ENCODE results near the gene KIRREL3. TPM values are rescaled to one million over a fixed set of nuclear protein-coding genes. Genes with fewer than 3 reads are reported as not detected.

Gene KIRREL3
- total and polyA plus RNA-seq, 4 donors = 0.02 to 0.71 (median 0.15) TPM; not detected in 1

DNA sequence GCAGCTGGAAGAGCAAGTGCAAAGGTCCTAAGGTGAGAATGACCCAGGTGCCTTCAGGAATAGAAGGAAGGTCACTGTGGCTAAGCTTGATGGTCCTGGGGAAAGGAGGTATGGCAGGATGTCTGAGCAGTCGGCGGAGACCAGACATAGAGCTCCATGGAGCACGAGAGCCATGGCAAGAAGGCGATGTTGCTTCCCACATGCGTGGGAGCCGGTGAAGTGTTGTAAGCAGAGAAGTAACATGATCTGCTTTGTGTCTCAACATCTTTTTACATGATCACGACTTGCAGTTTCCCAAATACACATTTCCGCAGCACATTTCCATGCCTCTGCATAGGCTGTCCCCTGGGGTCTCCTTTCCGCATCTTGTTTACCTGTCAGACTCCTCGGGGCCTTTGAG is 231.9 kb downstream of the KIRREL3 start:
- DNase-seq (no peak), ATAC-seq (ENCODE audit: insufficient read depth, low FRiP score) (no peak)
- no peak overlapping the region for H3K4me3 ChIP-seq
- TF ChIP-seq, protein P1, sequence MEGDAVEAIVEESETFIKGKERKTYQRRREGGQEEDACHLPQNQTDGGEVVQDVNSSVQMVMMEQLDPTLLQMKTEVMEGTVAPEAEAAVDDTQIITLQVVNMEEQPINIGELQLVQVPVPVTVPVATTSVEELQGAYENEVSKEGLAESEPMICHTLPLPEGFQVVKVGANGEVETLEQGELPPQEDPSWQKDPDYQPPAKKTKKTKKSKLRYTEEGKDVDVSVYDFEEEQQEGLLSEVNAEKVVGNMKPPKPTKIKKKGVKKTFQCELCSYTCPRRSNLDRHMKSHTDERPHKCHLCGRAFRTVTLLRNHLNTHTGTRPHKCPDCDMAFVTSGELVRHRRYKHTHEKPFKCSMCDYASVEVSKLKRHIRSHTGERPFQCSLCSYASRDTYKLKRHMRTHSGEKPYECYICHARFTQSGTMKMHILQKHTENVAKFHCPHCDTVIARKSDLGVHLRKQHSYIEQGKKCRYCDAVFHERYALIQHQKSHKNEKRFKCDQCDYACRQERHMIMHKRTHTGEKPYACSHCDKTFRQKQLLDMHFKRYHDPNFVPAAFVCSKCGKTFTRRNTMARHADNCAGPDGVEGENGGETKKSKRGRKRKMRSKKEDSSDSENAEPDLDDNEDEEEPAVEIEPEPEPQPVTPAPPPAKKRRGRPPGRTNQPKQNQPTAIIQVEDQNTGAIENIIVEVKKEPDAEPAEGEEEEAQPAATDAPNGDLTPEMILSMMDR (IDR thresholded peaks at IDR 0.05; ENCODE audit: control extremely low read depth, extremely low read depth) = no peak
- WGBS, 2 donors = 91 to 93% methylated on average over 10 of the region's 10 CpGs
- H3K9me3 ChIP-seq (ENCODE audit: control insufficient read depth in 4 of 4, insufficient read depth in 3 of 4, low read length in 3 of 4) = no peaks in the 10 kb centered on the region
- no peaks in the 10 kb centered on the region for H3K4me1 ChIP-seq (ENCODE audit: control insufficient read depth in 5 of 5, insufficient read depth in 5 of 5, low read length in 5 of 5)
- H3K36me3 ChIP-seq (ENCODE audit: control insufficient read depth in 4 of 4, insufficient read depth in 4 of 4, low read length in 4 of 4) = no peaks in the 10 kb centered on the region
- no peak overlapping the region for H3K27ac ChIP-seq (ENCODE audit: low read depth in 1 of 2, low read length in 1 of 2)
- no peak overlapping the region for H3K9ac ChIP-seq (ENCODE audit: insufficient read depth in 1 of 2, low read length in 2 of 2)
- H3K27me3 ChIP-seq (ENCODE audit: control insufficient read depth in 3 of 3, insufficient read depth in 3 of 3, low read length in 2 of 3) = no peaks in the 10 kb centered on the region

- H3K9me3 ChIP-seq (ENCODE audit: control insufficient read depth in 4 of 4, insufficient read depth in 3 of 4, low read length in 3 of 4) = no peaks in the 10 kb centered on the region
- WGBS, 2 donors = 60 to 82% methylated on average over 6 of the region's 6 CpGs
- no peaks in the 10 kb centered on the region for H3K36me3 ChIP-seq (ENCODE audit: control insufficient read depth in 4 of 4, insufficient read depth in 4 of 4, low read length in 4 of 4)
- H3K4me3 ChIP-seq = no peak overlapping the region
- ATAC-seq (ENCODE audit: insufficient read depth, low FRiP score) (peak; percentile 39), DNase-seq (peak in 1 of 3 donors; percentile 42)
- H3K27ac ChIP-seq (ENCODE audit: low read depth in 1 of 2, low read length in 1 of 2) = no peak overlapping the region
- TF ChIP-seq, protein P1 (IDR thresholded peaks at IDR 0.05; ENCODE audit: control extremely low read depth, extremely low read depth) = no peak
- no peaks in the 10 kb centered on the region for H3K27me3 ChIP-seq (ENCODE audit: control insufficient read depth in 3 of 3, insufficient read depth in 3 of 3, low read length in 2 of 3)
- H3K9ac ChIP-seq (ENCODE audit: insufficient read depth in 1 of 2, low read length in 2 of 2) = no peak overlapping the region
- no peaks in the 10 kb centered on the region for H3K4me1 ChIP-seq (ENCODE audit: control insufficient read depth in 5 of 5, insufficient read depth in 5 of 5, low read length in 5 of 5)
These were observed 234.1 kb downstream of the KIRREL3 start for GRCh38 chr11:126766440-126766839.

GRCh38 chr11:126765196-126765595 is 235.4 kb downstream of the KIRREL3 start:
- H3K9ac ChIP-seq (ENCODE audit: insufficient read depth in 1 of 2, low read length in 2 of 2) = no peak overlapping the region
- no peak overlapping the region for H3K27ac ChIP-seq (ENCODE audit: low read depth in 1 of 2, low read length in 1 of 2)
- no peak for DNase-seq
- H3K4me1 ChIP-seq (ENCODE audit: control insufficient read depth in 5 of 5, insufficient read depth in 5 of 5, low read length in 5 of 5) = no peaks in the 10 kb centered on the region
- no peaks in the 10 kb centered on the region for H3K27me3 ChIP-seq (ENCODE audit: control insufficient read depth in 3 of 3, insufficient read depth in 3 of 3, low read length in 2 of 3)
- no peak overlapping the region for H3K4me3 ChIP-seq
- TF ChIP-seq, protein P1 (IDR thresholded peaks at IDR 0.05; ENCODE audit: control extremely low read depth, extremely low read depth) = no peak
- WGBS, 2 donors = 88 to 90% methylated on average over 4 of the region's 4 CpGs
- no peaks in the 10 kb centered on the region for H3K36me3 ChIP-seq (ENCODE audit: control insufficient read depth in 4 of 4, insufficient read depth in 4 of 4, low read length in 4 of 4)
- ATAC-seq (ENCODE audit: insufficient read depth, low FRiP score) = no peak
- H3K9me3 ChIP-seq (ENCODE audit: control insufficient read depth in 4 of 4, insufficient read depth in 3 of 4, low read length in 3 of 4) = peaks cover 0 to 1% (median 0%) of the 10 kb centered on the region in 4 donors

GRCh38 chr11:126764231-126764630 is 236.3 kb downstream of the KIRREL3 start:
- TF ChIP-seq, protein P1 (IDR thresholded peaks at IDR 0.05; ENCODE audit: control extremely low read depth, extremely low read depth) = no peak
- ATAC-seq (ENCODE audit: insufficient read depth, low FRiP score) = no peak
- Histone ChIP-seq H3K4me1 (ENCODE audit: control insufficient read depth in 5 of 5, insufficient read depth in 5 of 5, low read length in 5 of 5) (no peaks in the 10 kb centered on the region), H3K27me3 (ENCODE audit: control insufficient read depth in 3 of 3, insufficient read depth in 3 of 3, low read length in 2 of 3) (no peaks in the 10 kb centered on the region), H3K27ac (ENCODE audit: low read depth in 1 of 2, low read length in 1 of 2) (no peak overlapping the region), H3K4me3 (no peak overlapping the region), H3K36me3 (ENCODE audit: control insufficient read depth in 4 of 4, insufficient read depth in 4 of 4, low read length in 4 of 4) (no peaks in the 10 kb centered on the region), H3K9me3 (ENCODE audit: control insufficient read depth in 4 of 4, insufficient read depth in 3 of 4, low read length in 3 of 4) (peaks cover 0 to 1% (median 0%) of the 10 kb centered on the region in 4 donors), H3K9ac (ENCODE audit: insufficient read depth in 1 of 2, low read length in 2 of 2) (no peak overlapping the region)
- WGBS, 2 donors = 74 to 78% methylated on average over 10 of the region's 10 CpGs
- DNase-seq = peak in 1 of 3 donors; percentile 22
